ENCODE data around the gene SOCS7.

SOCS7 gene

DNA sequence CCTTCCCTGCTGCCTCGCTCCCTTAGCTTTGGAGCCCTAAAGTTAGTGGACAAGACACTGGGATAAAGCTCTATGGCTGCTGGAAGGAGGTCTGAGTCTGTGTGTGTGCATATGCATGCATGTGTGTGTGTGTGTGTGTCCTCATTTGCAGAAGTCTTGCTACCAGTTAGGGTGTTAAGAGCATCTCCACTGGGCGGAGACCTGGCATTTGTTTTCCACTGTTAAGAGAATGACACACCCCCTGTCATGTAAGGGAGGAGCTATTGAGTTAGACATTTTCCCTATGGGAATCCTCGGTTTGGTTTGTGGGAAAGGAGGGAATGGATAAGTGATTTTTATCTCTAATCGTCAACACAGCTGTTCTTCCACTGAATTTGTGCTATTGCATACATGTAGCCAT is 51.8 kb downstream of the SOCS7 start:
- Histone ChIP-seq H3K36me3 (replicated peaks; ENCODE audit: insufficient read depth, low read length) (no peaks in the 10 kb centered on the region), H3K4me1 (ENCODE audit: low read length) (no peaks in the 10 kb centered on the region), H3K9me3 (replicated peaks; ENCODE audit: insufficient read depth, low read length) (no peaks in the 10 kb centered on the region), H3F3A (ENCODE audit: insufficient read depth, low read length) (no peaks in the 10 kb centered on the region), H3K27ac (ENCODE audit: low read length) (no peak overlapping the region), H3K79me2 (ENCODE audit: low read length) (no peaks in the 10 kb centered on the region), H4K20me1 (ENCODE audit: insufficient read depth, low read length) (no peaks in the 10 kb centered on the region), H3K4me2 (ENCODE audit: low read depth, low read length) (no peak overlapping the region), H3K9me2 (replicated peaks; ENCODE audit: insufficient read depth, low read length) (no peaks in the 10 kb centered on the region), H3K27me3 (replicated peaks; ENCODE audit: insufficient read depth, low read length) (no peaks in the 10 kb centered on the region), H2AFZ (ENCODE audit: low read length) (no peak overlapping the region), H3K9ac (ENCODE audit: low read length) (no peak overlapping the region), H3K4me3 (ENCODE audit: low read length) (no peak overlapping the region)
- no peak for DNase-seq
- TF ChIP-seq EZH2phosphoT487 (IDR thresholded peaks at IDR 0.05; ENCODE audit: low read length) (no peak), EZH2 (optimal IDR thresholded peaks at IDR 0.05; ENCODE audit: low read depth, low read length) (no peak)
- TF ChIP-seq, protein P1, sequence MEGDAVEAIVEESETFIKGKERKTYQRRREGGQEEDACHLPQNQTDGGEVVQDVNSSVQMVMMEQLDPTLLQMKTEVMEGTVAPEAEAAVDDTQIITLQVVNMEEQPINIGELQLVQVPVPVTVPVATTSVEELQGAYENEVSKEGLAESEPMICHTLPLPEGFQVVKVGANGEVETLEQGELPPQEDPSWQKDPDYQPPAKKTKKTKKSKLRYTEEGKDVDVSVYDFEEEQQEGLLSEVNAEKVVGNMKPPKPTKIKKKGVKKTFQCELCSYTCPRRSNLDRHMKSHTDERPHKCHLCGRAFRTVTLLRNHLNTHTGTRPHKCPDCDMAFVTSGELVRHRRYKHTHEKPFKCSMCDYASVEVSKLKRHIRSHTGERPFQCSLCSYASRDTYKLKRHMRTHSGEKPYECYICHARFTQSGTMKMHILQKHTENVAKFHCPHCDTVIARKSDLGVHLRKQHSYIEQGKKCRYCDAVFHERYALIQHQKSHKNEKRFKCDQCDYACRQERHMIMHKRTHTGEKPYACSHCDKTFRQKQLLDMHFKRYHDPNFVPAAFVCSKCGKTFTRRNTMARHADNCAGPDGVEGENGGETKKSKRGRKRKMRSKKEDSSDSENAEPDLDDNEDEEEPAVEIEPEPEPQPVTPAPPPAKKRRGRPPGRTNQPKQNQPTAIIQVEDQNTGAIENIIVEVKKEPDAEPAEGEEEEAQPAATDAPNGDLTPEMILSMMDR (IDR thresholded peaks at IDR 0.05; ENCODE audit: low read length), result no peak

GRCh38 chr17:38404174-38404943 is 52.7 kb downstream of the SOCS7 start:
- no peak overlapping the region for H3K9ac ChIP-seq (ENCODE audit: low read length)
- no peaks in the 10 kb centered on the region for H3F3A ChIP-seq (ENCODE audit: insufficient read depth, low read length)
- no peak overlapping the region for H3K4me2 ChIP-seq (ENCODE audit: low read depth, low read length)
- H2AFZ ChIP-seq (ENCODE audit: low read length), result no peak overlapping the region
- H3K4me3 ChIP-seq (ENCODE audit: low read length), result no peak overlapping the region
- no peaks in the 10 kb centered on the region for H3K9me2 ChIP-seq (replicated peaks; ENCODE audit: insufficient read depth, low read length)
- H3K27me3 ChIP-seq (replicated peaks; ENCODE audit: insufficient read depth, low read length), result no peaks in the 10 kb centered on the region
- no peak overlapping the region for H3K27ac ChIP-seq (ENCODE audit: low read length)
- H3K4me1 ChIP-seq (ENCODE audit: low read length), result no peaks in the 10 kb centered on the region
- no peaks in the 10 kb centered on the region for H3K9me3 ChIP-seq (replicated peaks; ENCODE audit: insufficient read depth, low read length)
- no peaks in the 10 kb centered on the region for H3K79me2 ChIP-seq (ENCODE audit: low read length)
- no peak for DNase-seq
- H3K36me3 ChIP-seq (replicated peaks; ENCODE audit: insufficient read depth, low read length), result no peaks in the 10 kb centered on the region
- TF ChIP-seq EZH2 (optimal IDR thresholded peaks at IDR 0.05; ENCODE audit: low read depth, low read length) (no peak), EZH2phosphoT487 (IDR thresholded peaks at IDR 0.05; ENCODE audit: low read length) (no peak)
- TF ChIP-seq, protein P1 (IDR thresholded peaks at IDR 0.05; ENCODE audit: low read length), result no peak
- no peaks in the 10 kb centered on the region for H4K20me1 ChIP-seq (ENCODE audit: insufficient read depth, low read length)

DNA sequence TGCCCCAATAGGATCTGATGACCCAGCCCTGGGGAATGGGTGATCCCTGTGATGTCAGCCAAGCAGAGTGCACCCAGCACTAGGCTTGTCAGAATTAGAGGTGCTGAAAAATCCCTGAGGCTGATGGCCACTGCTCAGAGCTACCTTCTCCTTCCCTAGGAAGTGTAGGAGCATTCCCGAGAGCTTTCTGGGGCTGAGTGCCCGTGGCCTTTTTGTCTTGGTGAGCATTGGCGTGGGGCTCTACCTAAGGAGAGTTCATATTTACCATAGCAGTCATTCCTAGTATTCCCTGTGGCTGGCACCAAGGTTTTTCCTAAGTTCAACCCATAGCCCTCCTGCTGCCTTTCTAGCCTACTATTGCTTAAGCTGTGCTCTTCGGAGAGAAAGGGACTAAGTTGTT is 54.0 kb downstream of the SOCS7 start:
- no peak for DNase-seq
- H3K36me3 ChIP-seq (replicated peaks; ENCODE audit: insufficient read depth, low read length), result no peaks in the 10 kb centered on the region

More for the DNA sequence above, 54.0 kb downstream of the SOCS7 start:
- no peaks in the 10 kb centered on the region for H3K9me3 ChIP-seq (replicated peaks; ENCODE audit: insufficient read depth, low read length)
- no peak overlapping the region for H3K9ac ChIP-seq (ENCODE audit: low read length)
- TF ChIP-seq EZH2 (optimal IDR thresholded peaks at IDR 0.05; ENCODE audit: low read depth, low read length) (no peak), EZH2phosphoT487 (IDR thresholded peaks at IDR 0.05; ENCODE audit: low read length) (no peak)
- TF ChIP-seq, protein P1 (IDR thresholded peaks at IDR 0.05; ENCODE audit: low read length), result no peak
- H3K27me3 ChIP-seq (replicated peaks; ENCODE audit: insufficient read depth, low read length), result no peaks in the 10 kb centered on the region
- H3F3A ChIP-seq (ENCODE audit: insufficient read depth, low read length), result no peaks in the 10 kb centered on the region
- no peaks in the 10 kb centered on the region for H4K20me1 ChIP-seq (ENCODE audit: insufficient read depth, low read length)
- H3K79me2 ChIP-seq (ENCODE audit: low read length), result no peaks in the 10 kb centered on the region
- H2AFZ ChIP-seq (ENCODE audit: low read length), result no peak overlapping the region
- H3K27ac ChIP-seq (ENCODE audit: low read length), result no peak overlapping the region
- H3K4me2 ChIP-seq (ENCODE audit: low read depth, low read length), result no peak overlapping the region
- no peak overlapping the region for H3K4me3 ChIP-seq (ENCODE audit: low read length)
- H3K4me1 ChIP-seq (ENCODE audit: low read length), result no peaks in the 10 kb centered on the region
- no peaks in the 10 kb centered on the region for H3K9me2 ChIP-seq (replicated peaks; ENCODE audit: insufficient read depth, low read length)
